GM21526 (cell line): ENCODE measurements around the gene GPR4.

Source experiments
- ATAC-seq: cut with Tn5 transposase; IDR thresholded peaks from one replicate; pipeline ENCODE4 v1.9.1; 2021; ENCODE audit warnings: moderate library complexity; ENCODE audit not compliant: unreplicated experiment, low FRiP score

GPR4 gene

GRCh38 chr19:45601524-45602374 lies at the start of gene GPR4:
GPR4 (minus strand) TSS chr19:45602212; CDS start chr19:45591866, 10,346 bp downstream.
- ATAC-seq = no peak

GRCh38 chr19:45650722-45651121 lies 48.7 kb upstream of the GPR4 start:
- no peak for ATAC-seq

GRCh38 chr19:45646345-45646698 lies 44.3 kb upstream of the GPR4 start:
- no peak for ATAC-seq

- ATAC-seq = peak; percentile 40
Measured at GRCh38 chr19:45645631-45646344, 43.8 kb upstream of the GPR4 start.

- no peak for ATAC-seq
Measured at GRCh38 chr19:45645068-45645630, 43.1 kb upstream of the GPR4 start.

GRCh38 chr19:45643927-45644771 lies 42.1 kb upstream of the GPR4 start:
- no peak for ATAC-seq

GRCh38 chr19:45643024-45643926 lies 41.3 kb upstream of the GPR4 start:
- peak; percentile 27 for ATAC-seq

- ATAC-seq = peak; percentile 31
Measured at GRCh38 chr19:45641274-45642105, 39.5 kb upstream of the GPR4 start.

- no peak for ATAC-seq
Measured at GRCh38 chr19:45640849-45641273, 38.8 kb upstream of the GPR4 start.

GRCh38 chr19:45638930-45639729 lies 37.1 kb upstream of the GPR4 start, which contains the start of gene EML2:
EML2 (minus strand) TSS chr19:45639397; CDS start chr19:45639376, 21 bp downstream.
- ATAC-seq = no peak

GRCh38 chr19:45637890-45638667 lies 36.1 kb upstream of the GPR4 start:
- no peak for ATAC-seq

- ATAC-seq = no peak
Measured at GRCh38 chr19:45636902-45637301, 34.9 kb upstream of the GPR4 start.

GRCh38 chr19:45636275-45636674 lies 34.3 kb upstream of the GPR4 start:
- ATAC-seq = no peak

GRCh38 chr19:45632468-45633196 lies 30.6 kb upstream of the GPR4 start:
- no peak for ATAC-seq

GRCh38 chr19:45630463-45630862 lies 28.5 kb upstream of the GPR4 start:
- no peak for ATAC-seq

- ATAC-seq = no peak
Measured at GRCh38 chr19:45629704-45630103, 27.7 kb upstream of the GPR4 start.
